ENCODE measurements around the gene GALT. TPM values are rescaled to one million over a fixed set of nuclear protein-coding genes. Genes with fewer than 3 reads are reported as not detected.
A peak's percentile ranks its signal among the peaks of the same experiment; 100 is the strongest.

Gene GALT
- total and polyA plus RNA-seq, 2 of the 4 experiments (the other 2 are of a cell fraction) = 15.8 to 34.6 TPM

DNA sequence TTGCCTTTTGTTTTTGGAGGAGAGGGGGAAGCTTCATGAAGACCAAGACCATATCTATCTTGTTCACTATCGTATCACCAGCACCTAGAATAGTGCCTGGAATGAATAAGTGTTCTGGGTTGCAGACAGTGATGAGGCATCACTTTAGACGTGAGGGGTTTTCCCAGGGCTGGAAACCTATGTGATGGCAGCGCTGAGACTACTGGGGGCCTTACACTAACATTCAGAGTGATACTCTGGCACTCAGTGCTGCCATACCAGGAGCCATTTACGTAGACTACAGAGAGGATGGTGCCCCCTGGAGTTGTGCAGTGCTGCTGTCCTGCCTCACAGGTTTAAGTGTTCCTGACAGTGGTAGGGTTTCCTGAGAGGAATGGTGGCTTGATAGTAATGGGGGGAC, 37.7 kb downstream of the GALT start:
- no peaks in the 10 kb centered on the region for H3K9me3 ChIP-seq (ENCODE audit: control insufficient read depth, insufficient read depth, low read length)
- H3K4ac ChIP-seq (ENCODE audit: low read depth, low read length) = no peak overlapping the region
- H2BK20ac ChIP-seq (ENCODE audit: low read depth, low read length) = no peak overlapping the region
- ChIA-PET POLR2A (ENCODE audit: unreplicated experiment) (no interaction called here), CTCF (interaction anchor here (1.1 kb wide), 1 partner anchor 18 kb away, joined by 3 read pairs; no protein-coding TSS in a partner anchor)
- no peak overlapping the region for H4K8ac ChIP-seq (ENCODE audit: low read depth in 2 of 2, low read length in 2 of 2)
- H3K4me1 ChIP-seq (ENCODE audit: control insufficient read depth, insufficient read depth, low read length) = no peaks in the 10 kb centered on the region; the same call in 1 of the 2 replicates
- no peak overlapping the region for H4K5ac ChIP-seq (ENCODE audit: low read depth, low read length)
- ATAC-seq (ENCODE audit: low read depth) = no peak
- BruUV-seq (replicated peaks) = no TSS peak
- H2AFZ ChIP-seq (replicated peaks; ENCODE audit: low read length, poor library complexity) = peak overlapping the region; percentile 59
- no peaks in the 10 kb centered on the region; the same call in 1 of the 2 replicates for H4K20me1 ChIP-seq (ENCODE audit: insufficient read depth, low read length)
- 83% methylated on average over 1 of the region's 4 CpGs; no CpG with 5 or more reads in 1 of the 2 experiments for WGBS, 2 experiments (ENCODE audit: extremely low coverage in 2 of 2, insufficient read length in 1 of 2)
- peaks cover 7% of the 10 kb centered on the region; the same call in 1 of the 2 replicates for H3K9me1 ChIP-seq (ENCODE audit: insufficient read depth, low read length)
- no peaks in the 10 kb centered on the region for H3K27me3 ChIP-seq (ENCODE audit: control insufficient read depth, insufficient read depth, low read length)
- no peak overlapping the region for H3K56ac ChIP-seq (ENCODE audit: extremely low read depth, insufficient read depth, low read length)
- no peak overlapping the region for H2BK15ac ChIP-seq (ENCODE audit: low read depth, low read length)
- no peak for TF ChIP-seq MXI1 (IDR thresholded peaks at IDR 0.05; ENCODE audit: borderline replicate concordance, low read depth, low read length)
- TF ChIP-seq RFX5 (IDR thresholded peaks at IDR 0.05; ENCODE audit: low read depth, low read length) = no peak
- TF ChIP-seq MAZ (IDR thresholded peaks at IDR 0.05; ENCODE audit: borderline replicate concordance, low read depth, low read length) = no peak
- no peak overlapping the region for H3K27ac ChIP-seq (ENCODE audit: insufficient read depth, low read length)
- no peak overlapping the region for H3K9ac ChIP-seq (ENCODE audit: low read depth, low read length)
- H2AK5ac ChIP-seq (ENCODE audit: low read depth, low read length) = no peak overlapping the region
- H2BK120ac ChIP-seq (ENCODE audit: low read depth, low read length) = no peak overlapping the region
- no peak overlapping the region for H3K4me2 ChIP-seq (ENCODE audit: low read depth, low read length)
- H3K23ac ChIP-seq (ENCODE audit: low read depth, low read length) = no peak overlapping the region
- no peak overlapping the region for H3K14ac ChIP-seq (replicated peaks; ENCODE audit: low read depth, low read length)
- H3K4me3 ChIP-seq (ENCODE audit: insufficient read depth, low read depth, low read length) = no peak overlapping the region
- intact Hi-C loops (cut with micrococcal nuclease) (no loop called here), in situ Hi-C loops (cut with MboI; ENCODE audit: low sequenced_read_pairs) (no loop called here), dilution Hi-C loops (cut with HindIII; ENCODE audit: low sequenced_read_pairs, unreplicated experiment) (no loop called here)
- H3K18ac ChIP-seq (ENCODE audit: low read depth, low read length) = no peak overlapping the region
- H4K91ac ChIP-seq (ENCODE audit: insufficient read depth, low read depth, low read length) = no peak overlapping the region
- H3K36me3 ChIP-seq (ENCODE audit: control insufficient read depth, insufficient read depth, low read length) = peaks cover 3% of the 10 kb centered on the region; the same call in 1 of the 2 replicates
- no peak overlapping the region for H2AK9ac ChIP-seq (replicated peaks; ENCODE audit: low read depth, low read length, poor library complexity)
- no peak overlapping the region for H2BK5ac ChIP-seq (ENCODE audit: low read depth, low read length, poor library complexity, severe bottlenecking)
- no peak for DNase-seq
- H3K79me1 ChIP-seq (ENCODE audit: low read depth in 1 of 2, low read length in 2 of 2) = no peaks in the 10 kb centered on the region; a peak in 1 of 4 replicates
